Osteocyte (in vitro differentiated cells): Measurements from ENCODE around the gene ZCCHC7. TPM values are rescaled to one million over a fixed set of nuclear protein-coding genes. Genes with fewer than 3 reads are reported as not detected.

Source experiments
- DNase-seq: peaks from one replicate; pipeline ENCODE4 v3.0.0; 2021; ENCODE audit warnings: mixed read lengths; ENCODE audit not compliant: unreplicated experiment; ENCODE audit errors: extremely low spot score
- H3K27ac Mint-ChIP-seq: one replicate; pipeline ENCODE4 v1.8.0; 2021; ENCODE audit warnings: mild to moderate bottlenecking, mixed read lengths; ENCODE audit not compliant: unreplicated experiment
- H3K27me3 Mint-ChIP-seq: one replicate; pipeline ENCODE4 v1.8.0; 2021; ENCODE audit warnings: mixed read lengths; ENCODE audit not compliant: unreplicated experiment
- H3K36me3 Mint-ChIP-seq: one replicate; pipeline ENCODE4 v1.8.0; 2021; ENCODE audit warnings: mixed read lengths; ENCODE audit not compliant: unreplicated experiment
- H3K4me1 Mint-ChIP-seq: one replicate; pipeline ENCODE4 v1.8.0; 2021; ENCODE audit warnings: mixed read lengths; ENCODE audit not compliant: unreplicated experiment
- H3K4me3 Mint-ChIP-seq: one replicate; pipeline ENCODE4 v1.8.0; 2021; ENCODE audit warnings: mild to moderate bottlenecking, moderate library complexity, mixed read lengths; ENCODE audit not compliant: unreplicated experiment
- H3K9me3 Mint-ChIP-seq: one replicate; pipeline ENCODE4 v1.8.0; 2021; ENCODE audit warnings: mixed read lengths; ENCODE audit not compliant: unreplicated experiment
- total RNA-seq: library from RNA; stranded (reverse); gene quantifications from 2 replicates; pipeline ENCODE4 v1.2.1, GENCODE V29; 2021
- TF ChIP-seq, protein P1 (sequence below): fragments of 200-600 bp; sonication (generic); IDR thresholded peaks from 2 replicates; pipeline ENCODE4 v1.5.0; 2021; ENCODE audit warnings: antibody characterized with exemption, mild to moderate bottlenecking, moderate library complexity

The ZCCHC7 gene
- total RNA-seq, 1 donor from 2014 or later: 22.8 TPM

GRCh38 chr9:37229882-37230482, 109.6 kb downstream of the ZCCHC7 start:
- Mint-ChIP-seq H3K36me3 (peaks cover 8% of the 10 kb centered on the region), H3K4me1 (no peaks in the 10 kb centered on the region), H3K9me3 (peaks cover 3% of the 10 kb centered on the region), H3K4me3 (no peak overlapping the region), H3K27ac (no peak overlapping the region), H3K27me3 (no peaks in the 10 kb centered on the region)
- no peak for DNase-seq
- TF ChIP-seq, protein P1, sequence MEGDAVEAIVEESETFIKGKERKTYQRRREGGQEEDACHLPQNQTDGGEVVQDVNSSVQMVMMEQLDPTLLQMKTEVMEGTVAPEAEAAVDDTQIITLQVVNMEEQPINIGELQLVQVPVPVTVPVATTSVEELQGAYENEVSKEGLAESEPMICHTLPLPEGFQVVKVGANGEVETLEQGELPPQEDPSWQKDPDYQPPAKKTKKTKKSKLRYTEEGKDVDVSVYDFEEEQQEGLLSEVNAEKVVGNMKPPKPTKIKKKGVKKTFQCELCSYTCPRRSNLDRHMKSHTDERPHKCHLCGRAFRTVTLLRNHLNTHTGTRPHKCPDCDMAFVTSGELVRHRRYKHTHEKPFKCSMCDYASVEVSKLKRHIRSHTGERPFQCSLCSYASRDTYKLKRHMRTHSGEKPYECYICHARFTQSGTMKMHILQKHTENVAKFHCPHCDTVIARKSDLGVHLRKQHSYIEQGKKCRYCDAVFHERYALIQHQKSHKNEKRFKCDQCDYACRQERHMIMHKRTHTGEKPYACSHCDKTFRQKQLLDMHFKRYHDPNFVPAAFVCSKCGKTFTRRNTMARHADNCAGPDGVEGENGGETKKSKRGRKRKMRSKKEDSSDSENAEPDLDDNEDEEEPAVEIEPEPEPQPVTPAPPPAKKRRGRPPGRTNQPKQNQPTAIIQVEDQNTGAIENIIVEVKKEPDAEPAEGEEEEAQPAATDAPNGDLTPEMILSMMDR: no peak

- Mint-ChIP-seq H3K27me3 (no peaks in the 10 kb centered on the region), H3K9me3 (peaks cover 3% of the 10 kb centered on the region), H3K4me1 (no peaks in the 10 kb centered on the region), H3K27ac (no peak overlapping the region), H3K36me3 (peaks cover 17% of the 10 kb centered on the region), H3K4me3 (no peak overlapping the region)
- DNase-seq: no peak
- TF ChIP-seq, protein P1: no peak
These were observed 116.4 kb downstream of the ZCCHC7 start for GRCh38 chr9:37236822-37237221.

GRCh38 chr9:37238122-37238521, 117.7 kb downstream of the ZCCHC7 start:
- H3K27me3 Mint-ChIP-seq: no peaks in the 10 kb centered on the region
- H3K27ac Mint-ChIP-seq: no peak overlapping the region
- DNase-seq: no peak
- H3K4me3 Mint-ChIP-seq: no peak overlapping the region
- no peaks in the 10 kb centered on the region for H3K4me1 Mint-ChIP-seq
- H3K9me3 Mint-ChIP-seq: peaks cover 3% of the 10 kb centered on the region
- H3K36me3 Mint-ChIP-seq: peaks cover 17% of the 10 kb centered on the region
- TF ChIP-seq, protein P1: no peak

- H3K4me1 Mint-ChIP-seq: peaks cover 3% of the 10 kb centered on the region
- no peak for DNase-seq
- H3K27ac Mint-ChIP-seq: no peak overlapping the region
- no peak overlapping the region for H3K4me3 Mint-ChIP-seq
- no peaks in the 10 kb centered on the region for H3K9me3 Mint-ChIP-seq
- TF ChIP-seq, protein P1: no peak
- H3K27me3 Mint-ChIP-seq: no peaks in the 10 kb centered on the region
- H3K36me3 Mint-ChIP-seq: peaks cover 10% of the 10 kb centered on the region
These were observed 119.0 kb downstream of the ZCCHC7 start for GRCh38 chr9:37239224-37239859.

DNA sequence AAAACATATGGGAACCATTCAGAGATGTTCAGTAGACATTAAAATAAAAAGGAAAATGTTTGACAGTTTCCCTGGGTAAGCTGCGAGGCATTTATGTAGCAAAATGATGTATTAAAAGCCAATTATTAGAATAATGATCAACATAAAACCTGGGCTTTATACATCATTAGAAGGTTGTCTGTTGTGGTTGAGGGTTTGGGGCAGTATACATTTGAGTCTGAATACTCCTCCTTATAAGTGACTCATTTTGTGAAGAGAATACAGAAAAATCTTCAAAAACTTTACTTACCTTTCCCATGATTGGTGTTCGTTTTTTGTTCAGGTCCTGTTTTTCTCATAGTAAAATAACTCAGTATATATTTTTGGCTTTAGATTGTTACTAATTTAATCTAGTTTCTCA, 119.5 kb downstream of the ZCCHC7 start:
- peaks cover 3% of the 10 kb centered on the region for H3K4me1 Mint-ChIP-seq
- TF ChIP-seq, protein P1: no peak
- no peak overlapping the region for H3K4me3 Mint-ChIP-seq
- peaks cover 9% of the 10 kb centered on the region for H3K36me3 Mint-ChIP-seq
- no peaks in the 10 kb centered on the region for H3K27me3 Mint-ChIP-seq
- H3K27ac Mint-ChIP-seq: no peak overlapping the region
- no peaks in the 10 kb centered on the region for H3K9me3 Mint-ChIP-seq
- no peak for DNase-seq
